ENCODE results near the gene SELENOP.

DNA sequence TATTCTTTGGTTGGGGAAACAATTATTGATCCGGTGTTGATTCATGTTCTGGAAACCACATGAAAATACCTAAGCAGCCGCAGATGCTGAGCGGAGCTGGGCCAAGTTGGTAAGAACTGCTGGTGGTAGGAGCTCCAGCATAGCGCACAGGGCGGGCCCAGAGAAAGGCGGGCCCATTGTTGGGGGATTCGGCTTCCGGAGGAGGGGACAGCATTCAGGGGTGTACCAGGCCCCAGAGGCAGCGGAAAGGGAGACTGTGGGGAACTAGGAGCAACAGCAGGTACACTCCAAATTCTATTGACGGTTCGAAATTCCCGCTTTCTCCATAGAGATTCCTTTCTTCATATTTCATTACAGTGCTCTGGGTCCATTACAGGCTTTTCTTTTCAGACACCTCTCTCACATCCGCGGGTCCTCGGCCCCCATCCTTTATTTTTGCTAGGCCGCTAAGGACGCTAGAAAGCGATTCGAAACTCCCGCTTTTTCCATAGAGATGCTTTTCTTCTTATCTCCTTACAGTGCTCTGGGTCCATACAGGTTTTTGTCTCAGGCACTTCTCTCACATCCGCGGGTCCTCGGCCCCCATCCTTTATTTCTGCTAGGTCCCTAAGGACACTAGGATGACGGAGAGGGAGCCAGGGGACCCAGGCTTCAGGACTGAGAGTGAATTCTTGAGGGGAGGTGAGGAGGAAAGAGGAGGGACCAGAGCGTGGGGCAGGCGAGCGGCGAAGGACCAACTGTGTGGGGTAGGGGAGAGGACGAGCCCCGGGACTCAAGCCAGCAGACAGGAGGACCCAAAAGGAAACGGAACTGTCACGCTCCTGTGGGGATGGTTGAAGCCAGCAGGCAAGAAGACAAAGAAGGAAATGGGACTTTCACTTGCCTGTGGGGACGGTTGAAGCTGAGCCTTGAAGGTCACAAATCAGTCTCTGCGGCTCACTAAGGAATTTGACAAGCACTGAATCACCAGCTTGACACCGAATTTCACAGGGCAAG lies 54.8 kb downstream of the SELENOP start, which contains the start of gene CCDC152:
- TF ChIP-seq CTCF (IDR thresholded peaks at IDR 0.05; ENCODE audit: poor library complexity, severe bottlenecking) (no peak), RAD21 (conservative IDR thresholded peaks at IDR 0.05) (no peak), EP300 (conservative IDR thresholded peaks at IDR 0.05; ENCODE audit: poor library complexity, severe bottlenecking) (no peak), MXI1 (conservative IDR thresholded peaks at IDR 0.05; ENCODE audit: poor library complexity, severe bottlenecking) (no peak), TAF1 (IDR thresholded peaks at IDR 0.05; ENCODE audit: low read depth) (no peak)

All from neural cell (in vitro differentiated cells).